Fibroblast of pulmonary artery (primary cell): ENCODE results near the gene PPP1R36.

ENCODE experiments used
- DNase-seq: peaks from one replicate; pipeline ENCODE4 v3.0.0-alpha.2; 2010; ENCODE audit warnings: low read depth
- H3K4me3 ChIP-seq: replicated peaks from 2 replicates; pipeline ENCODE4 v1.5.1; 2011; ENCODE audit warnings: low read depth, mild to moderate bottlenecking, control low read depth, low read length, moderate library complexity
- CTCF ChIP-seq: IDR thresholded peaks from 2 replicates; pipeline ENCODE4 v1.5.1; 2011; ENCODE audit warnings: mild to moderate bottlenecking, control low read depth, low read length, inconsistent platforms; ENCODE audit errors: missing control alignments

Gene PPP1R36

GRCh38 chr14:64522591-64523355, 27.0 kb upstream of the PPP1R36 start:
- no peak for DNase-seq
- H3K4me3 ChIP-seq = no peak overlapping the region
- TF ChIP-seq CTCF = no peak

- TF ChIP-seq CTCF = no peak
- DNase-seq = no peak
- no peak overlapping the region for H3K4me3 ChIP-seq
Observed at GRCh38 chr14:64525354-64525753, 24.4 kb upstream of the PPP1R36 start.

GRCh38 chr14:64531567-64531966, 18.2 kb upstream of the PPP1R36 start:
- no peak for DNase-seq
- no peak for TF ChIP-seq CTCF
- no peak overlapping the region for H3K4me3 ChIP-seq

GRCh38 chr14:64536488-64537245, 13.1 kb upstream of the PPP1R36 start:
- no peak for TF ChIP-seq CTCF
- DNase-seq = peak; percentile 44
- no peak overlapping the region for H3K4me3 ChIP-seq

- peak within 1 kb of the TSS; percentile 64 for H3K4me3 ChIP-seq
- TF ChIP-seq CTCF = peak; percentile 76
- peak; percentile 100 for DNase-seq
Observed at GRCh38 chr14:64540208-64541202, 9.3 kb upstream of the PPP1R36 start, which contains the start of gene HSPA2. Gene HSPA2, plus strand, starts transcription at chr14:64540741. Its CDS starts 109 bp downstream, at chr14:64540850.

GRCh38 chr14:64541261-64541971, 8.3 kb upstream of the PPP1R36 start:
- no peak for TF ChIP-seq CTCF
- no peak for DNase-seq
- no peak overlapping the region for H3K4me3 ChIP-seq
